ENCODE results near the gene CFAP100.
A peak's percentile ranks its signal among the peaks of the same experiment; 100 is the strongest.

Gene CFAP100

DNA sequence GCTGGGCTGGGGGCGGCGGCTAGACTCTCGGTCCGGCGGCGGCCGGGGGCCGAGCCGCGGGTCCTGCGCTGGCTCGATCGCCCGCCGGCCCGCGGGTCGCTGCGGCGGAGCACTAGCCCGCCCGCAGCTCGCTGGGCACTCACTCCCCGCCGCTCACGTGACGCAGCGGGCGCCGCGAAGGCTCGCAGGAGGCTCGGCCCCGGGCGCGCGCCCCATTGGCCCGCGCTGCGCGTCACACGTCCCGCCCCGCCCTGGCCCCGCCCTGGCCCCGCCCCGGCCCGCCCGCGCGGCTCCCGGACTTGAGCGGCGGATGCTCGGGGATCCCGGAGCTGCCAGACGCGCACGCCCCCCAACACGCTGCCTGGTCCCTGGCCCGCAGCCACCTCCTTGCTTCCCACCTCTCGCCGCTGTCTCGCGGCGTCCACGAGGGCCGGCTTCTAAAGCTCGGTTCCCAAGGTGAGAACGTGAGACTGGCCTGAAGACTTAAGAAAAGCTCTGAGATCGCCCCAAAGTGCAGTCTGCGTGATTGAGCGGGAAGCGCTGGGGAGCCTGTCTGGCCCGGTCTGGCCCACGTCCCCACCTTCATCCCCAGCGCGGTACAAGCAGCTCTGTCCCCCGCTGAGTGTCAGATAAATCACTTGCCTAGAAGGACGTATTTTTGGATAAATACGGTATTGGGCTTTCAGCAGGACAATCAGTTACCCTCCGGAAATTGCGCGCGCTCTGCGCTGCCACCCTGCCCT lies 37.2 kb upstream of the CFAP100 start, which contains the start of gene KLF15:
KLF15 (minus strand) TSS at position 114 of the 743 bp plus-strand sequence. CDS start 4,486 bp downstream, outside the sequence.
- DNase-seq: peak; percentile 44

DNA sequence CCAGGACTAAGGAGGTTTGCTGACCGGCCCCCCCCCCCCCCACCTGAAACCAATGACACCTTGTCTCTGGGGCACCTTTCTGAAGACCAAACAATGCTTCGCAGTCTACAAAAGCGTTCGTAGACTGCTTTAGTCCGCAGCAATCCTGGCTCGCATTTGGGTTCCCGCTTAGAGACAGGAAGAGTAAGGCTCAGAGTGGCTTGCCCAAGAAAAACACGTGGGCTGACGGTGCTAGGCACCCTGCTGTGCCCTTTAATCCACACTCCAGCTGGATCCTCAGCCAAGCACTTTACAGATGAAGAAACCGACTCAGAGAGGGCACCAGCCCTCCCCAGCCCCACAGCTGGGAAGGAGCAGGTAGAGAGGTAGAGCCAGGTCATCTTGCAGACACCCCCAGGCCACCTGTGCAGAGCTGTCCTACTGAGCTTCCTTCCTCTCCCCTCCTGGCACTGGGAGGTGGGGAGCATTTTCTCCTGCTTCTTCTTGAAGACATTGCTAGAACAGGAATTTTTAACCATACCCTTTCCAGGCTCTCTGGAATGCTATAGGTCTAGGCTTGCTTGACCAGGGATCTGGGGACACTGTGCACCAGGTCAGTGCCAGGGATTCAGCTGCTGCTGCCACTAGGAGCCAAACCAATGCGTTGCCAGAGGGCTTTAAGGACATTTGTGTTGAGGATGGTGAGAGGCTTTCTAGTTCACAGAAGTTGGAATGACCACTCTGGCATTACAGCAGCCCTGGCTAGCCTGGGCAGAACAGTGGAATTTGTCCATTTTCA lies 36.5 kb upstream of the CFAP100 start:
- peak; percentile 76 for DNase-seq

DNA sequence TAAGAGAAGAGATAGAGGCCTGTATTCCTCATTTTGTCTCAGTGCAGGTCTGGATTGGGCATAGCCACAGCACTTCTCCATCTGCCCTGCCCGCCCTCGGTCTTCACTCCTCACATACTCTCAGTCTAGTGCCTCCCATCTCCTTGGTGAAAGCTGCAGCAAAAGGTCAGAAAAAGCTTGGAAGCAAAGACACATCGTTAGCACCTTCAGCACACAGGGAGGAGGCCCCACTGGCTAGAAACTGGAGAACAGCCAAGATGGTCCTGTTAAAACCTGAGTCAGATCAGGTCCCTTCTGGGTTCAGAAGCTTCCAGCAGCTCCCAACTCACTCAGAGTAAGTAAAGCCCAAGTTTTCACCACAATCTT lies 35.9 kb upstream of the CFAP100 start:
- no peak for DNase-seq

DNA sequence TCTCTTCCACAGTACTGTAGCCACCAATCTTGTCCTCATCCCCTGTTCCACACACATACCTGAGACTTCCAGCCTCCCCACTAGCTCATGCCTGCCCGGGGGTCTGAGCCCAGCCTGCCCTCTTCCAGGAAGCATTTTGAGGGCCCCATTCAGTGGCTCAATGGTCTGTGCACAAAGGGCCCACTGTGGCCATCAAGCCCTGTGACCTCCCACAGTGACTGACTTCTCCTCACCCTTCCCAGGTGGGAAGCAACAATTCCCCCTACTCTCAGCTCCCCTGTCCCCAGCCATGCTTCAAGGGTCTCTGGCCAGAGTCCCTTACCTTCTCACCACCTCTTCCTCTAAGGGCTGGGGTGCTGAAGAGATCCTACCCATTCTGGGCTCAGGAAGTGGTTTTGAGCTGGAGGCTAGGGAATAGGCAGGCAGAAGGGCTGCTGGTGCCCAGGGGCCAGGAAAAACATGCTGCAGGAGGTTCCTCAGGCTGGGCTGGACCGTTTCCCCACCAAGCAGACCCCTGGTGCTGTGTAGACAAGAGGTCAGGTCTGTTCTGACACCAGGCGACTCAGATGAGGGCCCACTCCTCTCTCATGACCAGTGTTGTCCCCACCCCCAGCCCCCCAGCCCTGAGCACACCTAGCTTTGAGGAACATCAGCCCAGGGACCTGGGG lies 34.5 kb upstream of the CFAP100 start:
- DNase-seq: no peak

DNA sequence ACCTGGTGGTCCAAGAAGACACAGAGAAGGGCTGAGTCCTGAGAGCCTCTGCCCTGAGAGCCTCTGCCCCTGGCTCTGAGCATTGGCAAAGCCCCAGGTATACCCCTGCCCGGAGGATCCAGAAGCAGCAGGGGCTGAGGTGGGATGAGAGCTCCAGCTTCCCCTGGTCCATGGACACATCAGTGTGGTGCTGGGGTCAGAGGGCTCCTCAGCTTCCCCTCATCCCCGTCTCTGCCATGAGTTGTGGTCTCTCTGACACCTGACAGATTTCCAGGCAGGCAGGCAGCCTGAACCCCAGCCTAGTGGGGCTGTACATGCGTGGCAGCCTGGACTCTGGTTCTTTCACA lies 34.0 kb upstream of the CFAP100 start:
- DNase-seq: no peak

- no peak for DNase-seq
Observed at GRCh38 chr3:126361211-126361610, 33.5 kb upstream of the CFAP100 start.

DNA sequence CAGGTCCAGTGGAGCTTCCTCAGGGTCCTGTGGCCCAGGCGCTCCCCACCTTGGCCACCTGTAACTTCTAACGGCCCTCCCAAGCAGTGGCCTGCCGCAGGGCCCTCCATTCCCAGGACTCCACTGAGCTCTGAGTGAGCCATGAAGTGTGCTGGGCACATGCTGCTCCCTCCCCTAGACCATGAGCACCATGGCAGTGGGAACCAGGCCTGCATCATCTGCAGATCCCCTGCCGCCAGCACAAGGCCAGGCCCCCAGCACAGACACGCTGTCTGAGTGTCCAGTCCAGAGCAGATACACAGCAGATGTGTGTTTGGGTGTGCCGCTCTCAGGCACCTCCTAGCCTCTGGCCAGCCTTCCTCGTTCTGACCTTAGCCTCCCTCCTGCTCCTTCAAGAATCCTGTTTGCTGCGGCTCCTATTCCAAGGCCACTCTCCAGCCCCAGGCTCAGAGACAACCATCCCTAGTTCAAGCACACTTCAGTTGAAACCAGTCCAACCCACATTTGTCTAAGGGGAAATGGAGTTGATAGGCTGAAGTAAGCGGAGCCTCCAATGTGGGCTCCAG lies 30.5 kb upstream of the CFAP100 start:
- no peak for DNase-seq

GRCh38 chr3:126364731-126365301 lies 29.9 kb upstream of the CFAP100 start:
- DNase-seq: no peak

DNA sequence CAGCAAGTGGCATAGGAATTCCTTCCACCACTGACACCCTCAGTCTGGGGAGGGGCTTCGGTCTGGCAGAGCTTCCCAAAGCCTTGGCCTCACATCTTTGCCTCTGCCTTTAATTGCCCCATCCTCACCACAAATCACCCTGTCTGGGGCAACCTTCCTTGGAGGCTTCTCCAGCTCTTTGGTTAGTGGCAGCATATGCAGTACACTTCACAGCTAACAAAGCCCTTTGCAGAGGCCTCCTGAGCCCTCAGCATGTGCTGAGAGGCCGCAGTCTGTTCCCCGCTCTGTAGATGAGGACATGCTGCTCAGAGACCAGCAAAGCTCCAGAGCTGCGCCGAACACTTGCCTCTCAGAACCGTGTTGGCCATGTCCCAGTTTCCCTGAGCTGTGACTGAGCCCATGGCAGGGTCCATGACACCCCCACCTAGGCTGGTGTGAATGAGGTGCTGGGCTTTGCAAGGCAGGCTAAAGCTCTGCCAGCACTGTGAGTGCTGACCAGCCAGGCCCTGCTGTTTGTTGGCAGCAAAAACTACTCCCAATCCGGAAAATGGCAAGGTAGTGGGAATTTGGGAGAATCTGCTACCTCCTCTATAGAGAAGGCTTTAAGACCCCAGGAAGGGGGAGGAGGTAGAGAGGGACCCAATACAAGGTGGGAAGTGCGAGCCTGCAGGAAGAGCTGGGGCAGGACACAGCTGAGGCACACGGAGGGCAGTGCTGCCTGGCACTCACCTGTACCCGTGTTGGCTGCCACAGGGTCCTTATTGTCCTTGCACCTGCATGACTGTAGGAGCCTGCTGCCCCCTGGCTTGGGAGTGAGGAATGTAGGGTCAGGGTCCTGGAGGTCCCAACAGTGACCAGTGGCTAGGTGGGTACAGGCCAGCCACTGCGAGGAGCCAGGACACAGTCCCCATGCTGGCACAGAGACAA lies 29.1 kb upstream of the CFAP100 start:
- no peak for DNase-seq

GRCh38 chr3:126367316-126367805 lies 27.3 kb upstream of the CFAP100 start:
- no peak for DNase-seq

DNA sequence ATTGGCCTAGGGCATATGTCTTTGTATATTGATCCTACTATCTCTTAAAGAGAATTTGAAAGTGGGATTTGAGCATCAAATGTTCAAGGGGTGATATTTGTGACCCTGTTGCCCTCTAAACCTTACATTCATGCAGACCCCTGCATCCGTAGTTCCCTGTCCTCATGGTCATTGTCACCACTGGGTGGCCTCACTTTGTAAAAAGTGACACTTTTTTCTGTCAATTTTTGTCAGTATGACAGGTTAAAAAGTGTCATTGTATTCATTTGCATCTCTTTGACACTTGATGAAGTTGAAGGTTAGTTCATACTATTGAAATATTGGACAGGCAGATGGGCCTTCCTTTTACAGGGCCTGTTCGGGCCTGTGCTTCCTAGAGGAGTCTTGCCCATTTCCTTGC lies 25.2 kb upstream of the CFAP100 start:
- no peak for DNase-seq

GRCh38 chr3:126370055-126370454 lies 24.7 kb upstream of the CFAP100 start:
- no peak for DNase-seq

- DNase-seq: no peak
Observed at GRCh38 chr3:126370606-126371005, 24.1 kb upstream of the CFAP100 start.

GRCh38 chr3:126371096-126371705 lies 23.5 kb upstream of the CFAP100 start:
- no peak for DNase-seq

GRCh38 chr3:126372413-126373145 lies 22.1 kb upstream of the CFAP100 start:
- DNase-seq: no peak

GRCh38 chr3:126373146-126373613 lies 21.5 kb upstream of the CFAP100 start:
- no peak for DNase-seq

- no peak for DNase-seq
Observed at GRCh38 chr3:126373682-126374601, 20.8 kb upstream of the CFAP100 start.

DNA sequence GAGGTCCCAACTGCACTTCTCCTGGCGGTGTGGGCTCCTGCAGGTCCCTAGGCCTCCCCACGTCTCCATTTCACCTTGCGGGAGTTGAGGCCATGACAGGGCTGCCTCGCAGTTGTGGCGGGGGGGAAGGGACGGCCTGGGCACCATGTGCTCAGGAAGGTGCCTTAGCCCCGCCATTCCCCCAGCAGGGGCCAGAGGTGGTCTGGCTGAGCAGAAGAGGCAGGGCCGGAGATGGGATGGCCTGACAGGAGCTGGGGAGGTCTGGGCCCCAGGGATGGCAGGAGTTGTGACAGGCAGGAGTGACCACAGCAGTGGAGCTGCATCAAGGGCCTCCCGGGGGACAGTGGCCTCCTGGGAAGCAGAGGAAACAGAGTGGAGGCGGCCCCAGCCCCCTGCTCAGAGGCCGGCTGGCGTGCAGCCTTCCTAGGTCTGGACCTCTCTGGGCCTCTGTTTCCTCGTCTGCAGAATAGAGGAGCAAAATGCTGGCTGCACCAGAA lies 18.8 kb upstream of the CFAP100 start:
- DNase-seq: no peak

DNA sequence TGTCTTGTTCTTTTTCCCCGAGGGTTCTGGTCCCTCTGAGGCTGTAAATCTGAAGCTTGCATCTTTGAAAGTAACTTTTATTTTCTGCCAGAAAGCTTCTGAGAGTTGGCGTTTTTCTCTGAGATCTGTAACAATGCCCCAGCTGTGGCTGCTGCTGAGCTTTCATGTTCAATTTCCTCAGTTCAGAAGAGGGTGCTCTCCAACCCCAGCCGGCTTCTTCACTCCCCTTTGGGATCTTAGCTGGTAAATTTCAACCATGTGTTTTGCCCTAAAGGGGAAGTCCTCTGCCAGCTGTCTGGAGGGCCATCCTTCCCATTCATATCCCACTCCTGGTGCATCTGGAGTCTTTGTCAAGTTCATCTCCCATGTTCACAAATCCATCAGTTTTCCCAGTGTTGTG lies 18.3 kb upstream of the CFAP100 start:
- no peak for DNase-seq

Measured in NCI-H524 treated with DMSO at 0.1 percent for 48 hours (cell line).